ENCODE measurements around the gene RASGRF2.

GRCh38 chr5:81164476-81164875, 204.3 kb downstream of the RASGRF2 start:
- TF ChIP-seq, protein P1, sequence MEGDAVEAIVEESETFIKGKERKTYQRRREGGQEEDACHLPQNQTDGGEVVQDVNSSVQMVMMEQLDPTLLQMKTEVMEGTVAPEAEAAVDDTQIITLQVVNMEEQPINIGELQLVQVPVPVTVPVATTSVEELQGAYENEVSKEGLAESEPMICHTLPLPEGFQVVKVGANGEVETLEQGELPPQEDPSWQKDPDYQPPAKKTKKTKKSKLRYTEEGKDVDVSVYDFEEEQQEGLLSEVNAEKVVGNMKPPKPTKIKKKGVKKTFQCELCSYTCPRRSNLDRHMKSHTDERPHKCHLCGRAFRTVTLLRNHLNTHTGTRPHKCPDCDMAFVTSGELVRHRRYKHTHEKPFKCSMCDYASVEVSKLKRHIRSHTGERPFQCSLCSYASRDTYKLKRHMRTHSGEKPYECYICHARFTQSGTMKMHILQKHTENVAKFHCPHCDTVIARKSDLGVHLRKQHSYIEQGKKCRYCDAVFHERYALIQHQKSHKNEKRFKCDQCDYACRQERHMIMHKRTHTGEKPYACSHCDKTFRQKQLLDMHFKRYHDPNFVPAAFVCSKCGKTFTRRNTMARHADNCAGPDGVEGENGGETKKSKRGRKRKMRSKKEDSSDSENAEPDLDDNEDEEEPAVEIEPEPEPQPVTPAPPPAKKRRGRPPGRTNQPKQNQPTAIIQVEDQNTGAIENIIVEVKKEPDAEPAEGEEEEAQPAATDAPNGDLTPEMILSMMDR (conservative IDR thresholded peaks at IDR 0.05; ENCODE audit: low read length), result no peak
- TF ChIP-seq EZH2phosphoT487 (IDR thresholded peaks at IDR 0.05; ENCODE audit: borderline replicate concordance), result no peak

All from Loucy (cell line).